Measurements from ENCODE around the gene TPX2.
"Not testable (repeated sequence)": the region's sequence is repeated elsewhere in the genome, so short reads cannot be mapped to it uniquely, and the experiment has no call there.

Gene TPX2

DNA sequence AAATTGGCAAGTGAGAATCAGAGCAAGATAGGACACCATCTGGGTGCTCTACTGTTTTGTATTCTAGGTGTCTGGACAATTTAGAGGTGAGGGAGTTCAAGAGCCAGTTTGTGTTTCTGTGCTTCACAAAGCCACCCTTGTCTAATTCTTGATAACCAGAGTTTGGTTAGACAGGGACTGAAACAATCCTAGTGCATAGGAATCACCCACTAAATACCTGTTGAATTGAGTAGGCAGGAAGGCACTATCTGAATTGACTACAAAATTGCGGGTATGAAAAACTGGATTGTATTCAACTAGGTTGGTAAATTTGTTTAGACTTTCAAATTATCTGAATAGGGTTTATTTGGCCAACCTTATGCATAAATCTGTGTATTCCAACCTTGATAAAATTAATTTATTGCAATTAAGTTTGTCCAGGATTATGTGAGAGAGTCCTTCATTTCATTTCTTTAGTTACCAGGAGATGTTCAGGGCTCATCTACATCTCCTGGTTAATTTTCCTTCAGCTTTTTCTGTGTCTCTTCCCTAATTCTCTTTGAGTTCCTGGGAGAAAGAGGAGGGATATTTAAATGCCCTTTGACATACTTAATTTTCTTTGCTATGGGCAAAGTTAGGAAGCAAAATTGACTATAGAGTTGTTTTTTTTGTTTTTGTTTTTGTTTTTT is 1.7 kb downstream of the TPX2 start:
- H2BK12ac ChIP-seq (ENCODE audit: low read length in 2 of 2) = no peak overlapping the region
- H3K27me3 ChIP-seq (ENCODE audit: control insufficient read depth in 1 of 2, insufficient read depth in 1 of 2, low read length in 2 of 2) = no peaks in the 10 kb centered on the region
- no peak overlapping the region for H3K18ac ChIP-seq (ENCODE audit: low read depth in 1 of 2, low read length in 2 of 2)
- no peak overlapping the region for H2BK5ac ChIP-seq (ENCODE audit: low read depth, low read length, poor library complexity, severe bottlenecking)
- H3K14ac ChIP-seq (ENCODE audit: low read length in 2 of 2) = no peak overlapping the region
- H3K27ac ChIP-seq (ENCODE audit: low read length, poor library complexity, severe bottlenecking) = no peak overlapping the region
- no peaks in the 10 kb centered on the region for H3K9me3 ChIP-seq (ENCODE audit: control insufficient read depth, low read length)
- no peak overlapping the region for H4K91ac ChIP-seq (ENCODE audit: low read length)
- 92% methylated on average over 1 of the region's 1 CpG for WGBS
- no peak overlapping the region for H2BK15ac ChIP-seq (ENCODE audit: low read depth, poor library complexity, severe bottlenecking)
- no peak overlapping the region for H3K23ac ChIP-seq (ENCODE audit: low read length in 2 of 2)
- peaks cover 15% of the 10 kb centered on the region for H3K79me1 ChIP-seq (replicated peaks; ENCODE audit: low read length, poor library complexity, severe bottlenecking)
- no peak overlapping the region for H3K4ac ChIP-seq (ENCODE audit: low read depth in 1 of 2, low read length in 2 of 2)
- no peak overlapping the region for H2AFZ ChIP-seq (ENCODE audit: low read depth, low read length)
- H3K4me3 ChIP-seq (ENCODE audit: insufficient read depth in 1 of 2, low read depth in 1 of 2, low read length in 2 of 2) = peak overlapping the region in 1 of 2 experiments; percentile 89
- no peak overlapping the region for H3K4me2 ChIP-seq (ENCODE audit: low read length, poor library complexity, severe bottlenecking)
- H3K36me3 ChIP-seq (ENCODE audit: control insufficient read depth in 1 of 2, insufficient read depth in 2 of 2, low read depth in 1 of 2, low read length in 2 of 2) = no peaks in the 10 kb centered on the region
- peaks cover 4% of the 10 kb centered on the region for H3K4me1 ChIP-seq (ENCODE audit: control insufficient read depth, insufficient read depth, low read depth, low read length)
- no peak overlapping the region for H4K8ac ChIP-seq (ENCODE audit: low read length)
- peak overlapping the region; percentile 97 for H3K9ac ChIP-seq (ENCODE audit: low read length)
- no peak for DNase-seq
- no peak overlapping the region for H2BK120ac ChIP-seq (ENCODE audit: low read depth, low read length)
- H2AK5ac ChIP-seq (ENCODE audit: low read length, severe bottlenecking) = no peak overlapping the region

DNA sequence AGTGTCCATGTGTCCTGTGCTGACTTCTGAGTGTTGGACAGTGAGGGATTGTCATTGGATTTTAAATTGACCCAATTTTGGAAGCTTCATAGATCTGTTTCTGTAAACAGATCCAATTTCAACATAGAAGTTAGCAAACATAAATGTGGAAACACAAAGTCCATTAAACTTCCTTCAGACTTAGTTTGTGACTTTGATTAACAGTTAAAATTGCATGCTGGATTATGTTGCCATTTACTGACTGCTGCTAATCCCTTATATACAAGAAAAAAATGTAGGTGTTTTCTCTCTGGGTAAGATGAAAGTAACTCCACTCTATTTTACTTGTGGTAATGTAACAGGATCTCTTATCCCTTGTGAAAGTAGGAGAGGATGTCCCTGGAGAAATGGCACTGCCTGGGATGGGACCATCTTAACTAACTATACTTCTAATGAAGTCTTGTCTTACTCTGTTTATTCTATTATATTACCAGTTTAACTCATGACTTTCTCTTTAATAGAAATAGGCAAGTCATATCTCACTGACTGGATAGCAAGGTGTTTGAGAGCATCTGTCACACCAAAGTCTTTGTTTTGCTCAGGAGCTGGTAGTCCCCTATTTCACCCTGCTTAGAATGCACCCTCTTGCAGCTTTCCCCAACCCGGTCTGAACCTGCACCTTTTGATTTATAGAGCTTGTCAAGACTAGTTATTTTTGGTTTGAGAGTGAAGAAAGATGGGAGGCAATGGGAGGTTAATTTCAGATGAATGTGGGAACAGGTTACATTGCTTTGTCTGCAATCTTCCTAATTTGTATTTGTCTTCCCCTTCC is 7.2 kb downstream of the TPX2 start:
- H3K27ac ChIP-seq (ENCODE audit: low read length, poor library complexity, severe bottlenecking) = no peak overlapping the region
- no peak overlapping the region for H3K4me2 ChIP-seq (ENCODE audit: low read length, poor library complexity, severe bottlenecking)
- no peaks in the 10 kb centered on the region for H3K36me3 ChIP-seq (ENCODE audit: control insufficient read depth in 1 of 2, insufficient read depth in 2 of 2, low read depth in 1 of 2, low read length in 2 of 2)
- H4K8ac ChIP-seq (ENCODE audit: low read length) = no peak overlapping the region
- H2AFZ ChIP-seq (ENCODE audit: low read depth, low read length) = no peak overlapping the region
- no peak overlapping the region for H2BK120ac ChIP-seq (ENCODE audit: low read depth, low read length)
- no peak overlapping the region for H3K14ac ChIP-seq (ENCODE audit: low read length in 2 of 2)
- no peak overlapping the region for H3K9ac ChIP-seq (ENCODE audit: low read length)
- no peaks in the 10 kb centered on the region for H3K27me3 ChIP-seq (ENCODE audit: control insufficient read depth in 1 of 2, insufficient read depth in 1 of 2, low read length in 2 of 2)
- H2AK5ac ChIP-seq (ENCODE audit: low read length, severe bottlenecking) = no peak overlapping the region
- no peak overlapping the region for H2BK12ac ChIP-seq (ENCODE audit: low read length in 2 of 2)
- DNase-seq = no peak
- WGBS = no CpG with 5 or more reads among the region's 1 CpG
- H3K4me1 ChIP-seq (ENCODE audit: control insufficient read depth, insufficient read depth, low read depth, low read length) = peaks cover 4% of the 10 kb centered on the region
- H3K18ac ChIP-seq (ENCODE audit: low read depth in 1 of 2, low read length in 2 of 2) = no peak overlapping the region
- H2BK15ac ChIP-seq (ENCODE audit: low read depth, poor library complexity, severe bottlenecking) = no peak overlapping the region
- no peak overlapping the region for H2BK5ac ChIP-seq (ENCODE audit: low read depth, low read length, poor library complexity, severe bottlenecking)
- peak overlapping the region in 1 of 2 experiments; percentile 20 for H3K4ac ChIP-seq (ENCODE audit: low read depth in 1 of 2, low read length in 2 of 2)
- no peak overlapping the region for H3K23ac ChIP-seq (ENCODE audit: low read length in 2 of 2)
- peaks cover 8% of the 10 kb centered on the region for H3K79me1 ChIP-seq (replicated peaks; ENCODE audit: low read length, poor library complexity, severe bottlenecking)
- no peak overlapping the region for H3K4me3 ChIP-seq (ENCODE audit: insufficient read depth in 1 of 2, low read depth in 1 of 2, low read length in 2 of 2)
- H4K91ac ChIP-seq (ENCODE audit: low read length) = no peak overlapping the region
- no peaks in the 10 kb centered on the region for H3K9me3 ChIP-seq (ENCODE audit: control insufficient read depth, low read length)

DNA sequence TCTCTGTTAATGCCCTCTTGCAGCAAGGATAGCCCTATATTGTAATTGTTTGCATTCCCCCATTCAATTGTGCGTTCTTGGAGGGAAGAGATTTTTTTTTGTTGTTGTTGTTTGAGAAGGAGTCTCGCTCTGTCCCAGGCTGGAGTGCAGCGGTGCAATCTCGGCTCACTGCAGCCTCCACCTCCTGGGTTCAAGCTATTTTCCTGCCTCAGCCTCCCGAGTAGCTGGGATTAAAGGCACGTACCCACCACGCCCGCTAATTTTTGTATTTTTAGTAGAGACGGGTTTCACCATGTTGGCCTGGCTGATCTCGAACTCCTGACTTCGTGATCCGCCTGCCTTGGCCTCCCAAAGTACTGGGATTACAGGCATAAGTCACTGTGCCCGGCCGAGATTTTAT is 7.9 kb downstream of the TPX2 start:
- not testable (repeated sequence) for H4K91ac ChIP-seq (ENCODE audit: low read length)

DNA sequence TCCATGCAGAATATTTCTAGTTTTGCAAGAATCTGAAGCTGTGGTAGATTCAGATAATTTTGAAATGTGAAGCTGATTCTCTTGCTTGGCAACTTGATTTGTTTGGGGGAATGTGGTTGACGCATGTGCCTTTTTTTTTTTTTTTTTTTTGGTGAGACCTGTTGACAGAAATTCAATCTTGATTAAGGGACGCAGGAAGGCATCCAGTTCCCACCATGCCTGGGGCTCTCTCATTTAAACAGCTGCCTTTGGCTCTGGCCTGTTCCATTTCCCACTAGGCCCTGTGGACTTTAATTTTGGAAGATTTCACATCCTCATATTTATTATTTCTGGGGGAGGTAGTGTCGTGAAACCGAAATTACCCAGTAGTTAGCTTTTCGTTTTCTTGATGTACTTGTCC is 8.6 kb downstream of the TPX2 start:
- H4K91ac ChIP-seq (ENCODE audit: low read length) = no peak overlapping the region
- no peak overlapping the region for H2AFZ ChIP-seq (ENCODE audit: low read depth, low read length)
- no peak overlapping the region for H2BK120ac ChIP-seq (ENCODE audit: low read depth, low read length)
- WGBS = 100% methylated on average over 1 of the region's 5 CpGs
- no peak overlapping the region for H3K4ac ChIP-seq (ENCODE audit: low read depth in 1 of 2, low read length in 2 of 2)
- H3K27ac ChIP-seq (ENCODE audit: low read length, poor library complexity, severe bottlenecking) = no peak overlapping the region
- peaks cover 8% of the 10 kb centered on the region for H3K79me1 ChIP-seq (replicated peaks; ENCODE audit: low read length, poor library complexity, severe bottlenecking)
- H3K9ac ChIP-seq (ENCODE audit: low read length) = peak overlapping the region; percentile 73
- H4K8ac ChIP-seq (ENCODE audit: low read length) = no peak overlapping the region
- H3K14ac ChIP-seq (ENCODE audit: low read length in 2 of 2) = no peak overlapping the region
- H3K18ac ChIP-seq (ENCODE audit: low read depth in 1 of 2, low read length in 2 of 2) = no peak overlapping the region
- H3K4me3 ChIP-seq (ENCODE audit: insufficient read depth in 1 of 2, low read depth in 1 of 2, low read length in 2 of 2) = peak overlapping the region in 1 of 2 experiments; percentile 45
- no peak overlapping the region for H2AK5ac ChIP-seq (ENCODE audit: low read length, severe bottlenecking)
- no peaks in the 10 kb centered on the region for H3K9me3 ChIP-seq (ENCODE audit: control insufficient read depth, low read length)
- no peak overlapping the region for H2BK12ac ChIP-seq (ENCODE audit: low read length in 2 of 2)
- H2BK15ac ChIP-seq (ENCODE audit: low read depth, poor library complexity, severe bottlenecking) = no peak overlapping the region
- H3K36me3 ChIP-seq (ENCODE audit: control insufficient read depth in 1 of 2, insufficient read depth in 2 of 2, low read depth in 1 of 2, low read length in 2 of 2) = no peaks in the 10 kb centered on the region
- H3K27me3 ChIP-seq (ENCODE audit: control insufficient read depth in 1 of 2, insufficient read depth in 1 of 2, low read length in 2 of 2) = no peaks in the 10 kb centered on the region
- H3K4me2 ChIP-seq (ENCODE audit: low read length, poor library complexity, severe bottlenecking) = no peak overlapping the region
- no peak for DNase-seq
- H3K4me1 ChIP-seq (ENCODE audit: control insufficient read depth, insufficient read depth, low read depth, low read length) = peaks cover 4% of the 10 kb centered on the region
- H2BK5ac ChIP-seq (ENCODE audit: low read depth, low read length, poor library complexity, severe bottlenecking) = no peak overlapping the region
- no peak overlapping the region for H3K23ac ChIP-seq (ENCODE audit: low read length in 2 of 2)

More for the DNA sequence above, 7.9 kb downstream of the TPX2 start:
- DNase-seq; H2AFZ ChIP-seq (ENCODE audit: low read depth, low read length); H2BK5ac ChIP-seq (ENCODE audit: low read depth, low read length, poor library complexity, severe bottlenecking); H3K4me1 ChIP-seq (ENCODE audit: control insufficient read depth, insufficient read depth, low read depth, low read length); H3K36me3 ChIP-seq (ENCODE audit: control insufficient read depth in 1 of 2, insufficient read depth in 2 of 2, low read depth in 1 of 2, low read length in 2 of 2); H2BK12ac ChIP-seq (ENCODE audit: low read length in 2 of 2); H2AK5ac ChIP-seq (ENCODE audit: low read length, severe bottlenecking); H3K4ac ChIP-seq (ENCODE audit: low read depth in 1 of 2, low read length in 2 of 2); H3K9me3 ChIP-seq (ENCODE audit: control insufficient read depth, low read length); H3K18ac ChIP-seq (ENCODE audit: low read depth in 1 of 2, low read length in 2 of 2); H2BK120ac ChIP-seq (ENCODE audit: low read depth, low read length); H3K4me3 ChIP-seq (ENCODE audit: insufficient read depth in 1 of 2, low read depth in 1 of 2, low read length in 2 of 2); H3K4me2 ChIP-seq (ENCODE audit: low read length, poor library complexity, severe bottlenecking); H3K14ac ChIP-seq (ENCODE audit: low read length in 2 of 2); H2BK15ac ChIP-seq (ENCODE audit: low read depth, poor library complexity, severe bottlenecking); H3K9ac ChIP-seq (ENCODE audit: low read length); H3K27me3 ChIP-seq (ENCODE audit: control insufficient read depth in 1 of 2, insufficient read depth in 1 of 2, low read length in 2 of 2); H3K27ac ChIP-seq (ENCODE audit: low read length, poor library complexity, severe bottlenecking); H4K8ac ChIP-seq (ENCODE audit: low read length); H3K23ac ChIP-seq (ENCODE audit: low read length in 2 of 2); H3K79me1 ChIP-seq (replicated peaks; ENCODE audit: low read length, poor library complexity, severe bottlenecking): not testable (repeated sequence)
- 98% methylated on average over 14 of the region's 14 CpGs for WGBS

Data from mesenchymal stem cell (in vitro differentiated cells and primary cell).